ENCODE data around the gene BMS1. TPM values are rescaled to one million over a fixed set of nuclear protein-coding genes. Genes with fewer than 3 reads are reported as not detected.
"Not testable (repeated sequence)": the region's sequence is repeated elsewhere in the genome, so short reads cannot be mapped to it uniquely, and the experiment has no call there.

The BMS1 gene
- 18.6 and 19.0 TPM in 2 replicates for total RNA-seq (2014; rRNA removed; shearing (Covaris generic))
- polyA plus RNA-seq (2015; cell fraction: cytosol; rRNA removed) = 6.1 and 8.0 TPM in 2 replicates
- 8.7 and 9.3 TPM in 2 replicates for polyA plus RNA-seq (2015; cell fraction: nucleus; rRNA removed)

- peak; percentile 90 for DNase-seq (ENCODE audit: low read depth, low spot score)
- in situ Hi-C loops (cut with HindIII; ENCODE audit: low pct_unique_long_range_greater_than_20kb, low sequenced_read_pairs) = no loop called here
Observed at GRCh38 chr10:42782446-42783180, at the start of gene BMS1. Gene BMS1 (plus strand): TSS chr10:42782795. CDS start chr10:42784395, 1,600 bp downstream.

GRCh38 chr10:42734536-42734935 lies 48.1 kb upstream of the BMS1 start:
- DNase-seq (ENCODE audit: low read depth, low spot score) = no peak
- in situ Hi-C loops (cut with HindIII; ENCODE audit: low pct_unique_long_range_greater_than_20kb, low sequenced_read_pairs) = no loop called here

- in situ Hi-C loops (cut with HindIII; ENCODE audit: low pct_unique_long_range_greater_than_20kb, low sequenced_read_pairs) = no loop called here
- DNase-seq (ENCODE audit: low read depth, low spot score) = no peak
Observed at GRCh38 chr10:42738679-42739078, 43.9 kb upstream of the BMS1 start.

GRCh38 chr10:42741536-42741935 lies 41.1 kb upstream of the BMS1 start:
- DNase-seq (ENCODE audit: low read depth, low spot score); in situ Hi-C loops (cut with HindIII; ENCODE audit: low pct_unique_long_range_greater_than_20kb, low sequenced_read_pairs): not testable (repeated sequence)

- in situ Hi-C loops (cut with HindIII; ENCODE audit: low pct_unique_long_range_greater_than_20kb, low sequenced_read_pairs) = no loop called here
- no peak for DNase-seq (ENCODE audit: low read depth, low spot score)
Observed at GRCh38 chr10:42743697-42744096, 38.9 kb upstream of the BMS1 start.

- in situ Hi-C loops (cut with HindIII; ENCODE audit: low pct_unique_long_range_greater_than_20kb, low sequenced_read_pairs) = no loop called here
Observed at GRCh38 chr10:42744134-42744701, 38.4 kb upstream of the BMS1 start.

GRCh38 chr10:42753126-42753506 lies 29.5 kb upstream of the BMS1 start:
- in situ Hi-C loops (cut with HindIII; ENCODE audit: low pct_unique_long_range_greater_than_20kb, low sequenced_read_pairs) = no loop called here
- DNase-seq (ENCODE audit: low read depth, low spot score) = peak; percentile 63

More at GRCh38 chr10:42744134-42744701, 38.4 kb upstream of the BMS1 start:
- no peak for DNase-seq (ENCODE audit: low read depth, low spot score)

GRCh38 chr10:42753507-42754154 lies 29.0 kb upstream of the BMS1 start:
- peak; percentile 1 for DNase-seq (ENCODE audit: low read depth, low spot score)
- in situ Hi-C loops (cut with HindIII; ENCODE audit: low pct_unique_long_range_greater_than_20kb, low sequenced_read_pairs) = no loop called here

GRCh38 chr10:42754155-42755027 lies 28.2 kb upstream of the BMS1 start:
- no peak for DNase-seq (ENCODE audit: low read depth, low spot score)
- in situ Hi-C loops (cut with HindIII; ENCODE audit: low pct_unique_long_range_greater_than_20kb, low sequenced_read_pairs) = no loop called here

GRCh38 chr10:42755028-42755451 lies 27.6 kb upstream of the BMS1 start:
- in situ Hi-C loops (cut with HindIII; ENCODE audit: low pct_unique_long_range_greater_than_20kb, low sequenced_read_pairs) = no loop called here

GRCh38 chr10:42755556-42756093 lies 27.0 kb upstream of the BMS1 start:
- in situ Hi-C loops (cut with HindIII; ENCODE audit: low pct_unique_long_range_greater_than_20kb, low sequenced_read_pairs) = no loop called here
- DNase-seq (ENCODE audit: low read depth, low spot score) = no peak

More at GRCh38 chr10:42755028-42755451, 27.6 kb upstream of the BMS1 start:
- DNase-seq (ENCODE audit: low read depth, low spot score) = no peak

GRCh38 chr10:42767906-42768305 lies 14.7 kb upstream of the BMS1 start:
- no peak for DNase-seq (ENCODE audit: low read depth, low spot score)
- in situ Hi-C loops (cut with HindIII; ENCODE audit: low pct_unique_long_range_greater_than_20kb, low sequenced_read_pairs) = no loop called here

GRCh38 chr10:42768581-42769152 lies 13.9 kb upstream of the BMS1 start:
- no peak for DNase-seq (ENCODE audit: low read depth, low spot score)
- in situ Hi-C loops (cut with HindIII; ENCODE audit: low pct_unique_long_range_greater_than_20kb, low sequenced_read_pairs) = no loop called here

GRCh38 chr10:42769173-42769572 lies 13.4 kb upstream of the BMS1 start:
- in situ Hi-C loops (cut with HindIII; ENCODE audit: low pct_unique_long_range_greater_than_20kb, low sequenced_read_pairs) = no loop called here
- no peak for DNase-seq (ENCODE audit: low read depth, low spot score)

- in situ Hi-C loops (cut with HindIII; ENCODE audit: low pct_unique_long_range_greater_than_20kb, low sequenced_read_pairs) = no loop called here
- peak; percentile 45 for DNase-seq (ENCODE audit: low read depth, low spot score)
Observed at GRCh38 chr10:42769673-42770072, 12.9 kb upstream of the BMS1 start.

GRCh38 chr10:42776681-42777080 lies 5.9 kb upstream of the BMS1 start:
- DNase-seq (ENCODE audit: low read depth, low spot score) = no peak
- in situ Hi-C loops (cut with HindIII; ENCODE audit: low pct_unique_long_range_greater_than_20kb, low sequenced_read_pairs) = no loop called here

- in situ Hi-C loops (cut with HindIII; ENCODE audit: low pct_unique_long_range_greater_than_20kb, low sequenced_read_pairs) = no loop called here
- no peak for DNase-seq (ENCODE audit: low read depth, low spot score)
Observed at GRCh38 chr10:42780456-42780855, 2.1 kb upstream of the BMS1 start.

All from SK-MEL-5 (cell line).